ENCODE measurements around the gene ATXN1.

- TF ChIP-seq CTBP1 (IDR thresholded peaks at IDR 0.05; ENCODE audit: borderline replicate concordance) (no peak), BHLHE40 (IDR thresholded peaks at IDR 0.05; ENCODE audit: borderline replicate concordance) (no peak), FOXA1 (IDR thresholded peaks at IDR 0.05) (no peak), PKNOX1 (IDR thresholded peaks at IDR 0.05) (no peak), SUZ12 (IDR thresholded peaks at IDR 0.05) (no peak), FOXK2 (IDR thresholded peaks at IDR 0.05) (no peak), TARDBP (IDR thresholded peaks at IDR 0.05) (no peak), ELF4 (IDR thresholded peaks at IDR 0.05) (no peak), ZNF384 (IDR thresholded peaks at IDR 0.05) (no peak), HDGF (IDR thresholded peaks at IDR 0.05; ENCODE audit: borderline replicate concordance) (no peak), SP1 (IDR thresholded peaks at IDR 0.05) (no peak), FOXM1 (IDR thresholded peaks at IDR 0.05; ENCODE audit: borderline replicate concordance) (no peak)
Measured at GRCh38 chr6:16361121-16361520, 400.1 kb downstream of the ATXN1 start.

All from HEK293T (cell line).